BLaER1 (cell line): ENCODE results near the gene GET4.

ENCODE experiments used
- H3K27ac ChIP-seq: shearing (Covaris generic); formaldehyde crosslinking; 2 replicates; pipeline ENCODE4 v1.8.1; 2022
- H3K27me3 ChIP-seq: shearing (Covaris generic); formaldehyde crosslinking; 2 replicates; pipeline ENCODE4 v1.8.1; 2022
- H3K36me3 ChIP-seq: shearing (Covaris generic); formaldehyde crosslinking; 2 replicates; pipeline ENCODE4 v1.8.1; 2022
- H3K4me1 ChIP-seq: shearing (Covaris generic); formaldehyde crosslinking; 2 replicates; pipeline ENCODE4 v1.8.1; 2022
- H3K4me2 ChIP-seq: shearing (Covaris generic); formaldehyde crosslinking; 2 replicates; pipeline ENCODE4 v1.8.1; 2022
- H3K4me3 ChIP-seq: shearing (Covaris generic); formaldehyde crosslinking; 2 replicates; pipeline ENCODE4 v1.8.1; 2022
- H3K9ac ChIP-seq: shearing (Covaris generic); formaldehyde crosslinking; 2 replicates; pipeline ENCODE4 v1.8.1; 2022
- H3K9me3 ChIP-seq: shearing (Covaris generic); formaldehyde crosslinking; 2 replicates; pipeline ENCODE4 v1.8.1; 2022
- H4K20me1 ChIP-seq: shearing (Covaris generic); formaldehyde crosslinking; 2 replicates; pipeline ENCODE4 v1.8.1; 2022
- Cebpa-rat ChIP-seq: shearing (Covaris generic); IDR thresholded peaks from 2 replicates; pipeline ENCODE4 v1.8.1; 2022

The GET4 gene

GRCh38 chr7:944744-945143 lies 68.4 kb downstream of the GET4 start:
- peaks cover 9% of the 10 kb centered on the region; the same call in 1 of the 2 replicates for H3K27me3 ChIP-seq
- H3K4me2 ChIP-seq = no peak overlapping the region
- H3K27ac ChIP-seq = no peak overlapping the region
- H4K20me1 ChIP-seq = peaks cover 67% of the 10 kb centered on the region
- H3K4me1 ChIP-seq = peaks cover 20% of the 10 kb centered on the region
- H3K36me3 ChIP-seq = peaks cover 31% of the 10 kb centered on the region
- H3K9ac ChIP-seq = no peak overlapping the region
- TF ChIP-seq Cebpa-rat = no peak
- peaks cover 12% of the 10 kb centered on the region; the same call in 1 of the 2 replicates for H3K9me3 ChIP-seq
- no peak overlapping the region for H3K4me3 ChIP-seq

GRCh38 chr7:945147-945555 lies 68.8 kb downstream of the GET4 start:
- no peak overlapping the region for H3K4me2 ChIP-seq
- H4K20me1 ChIP-seq = peaks cover 67% of the 10 kb centered on the region
- peaks cover 24% of the 10 kb centered on the region for H3K4me1 ChIP-seq
- no peak for TF ChIP-seq Cebpa-rat
- peaks cover 8% of the 10 kb centered on the region; the same call in 1 of the 2 replicates for H3K9me3 ChIP-seq
- H3K4me3 ChIP-seq = no peak overlapping the region
- H3K27ac ChIP-seq = no peak overlapping the region
- peaks cover 29% of the 10 kb centered on the region for H3K36me3 ChIP-seq
- peaks cover 9% of the 10 kb centered on the region; the same call in 1 of the 2 replicates for H3K27me3 ChIP-seq
- H3K9ac ChIP-seq = no peak overlapping the region

- TF ChIP-seq Cebpa-rat = no peak
- peaks cover 25% of the 10 kb centered on the region for H3K4me1 ChIP-seq
- H3K27ac ChIP-seq = no peak overlapping the region
Observed at GRCh38 chr7:945556-946255, 69.4 kb downstream of the GET4 start.

More at GRCh38 chr7:945556-946255, 69.4 kb downstream of the GET4 start:
- Histone ChIP-seq H4K20me1 (peaks cover 62% of the 10 kb centered on the region), H3K4me2 (no peak overlapping the region), H3K36me3 (peaks cover 26% of the 10 kb centered on the region), H3K4me3 (no peak overlapping the region), H3K9ac (no peak overlapping the region), H3K9me3 (peaks cover 2% of the 10 kb centered on the region; the same call in 1 of the 2 replicates), H3K27me3 (peaks cover 9% of the 10 kb centered on the region; the same call in 1 of the 2 replicates)
